Stomach (tissue), 4 donors: ENCODE measurements around the gene CDC42SE2.

Experiments
- CTCF ChIP-seq, 7 experiments: fragments of 450-650 bp in 4 of 7; fragments of 200-600 bp in 3 of 7; sonication (generic) in 3 of 7; IDR thresholded peaks; one replicate each; pipeline ENCODE4 v1.5.1; 2016 to 2019; ENCODE audit warnings: antibody characterized with exemption in 7 of 7, control low read depth in 2 of 7, mild to moderate bottlenecking in 1 of 7
- POLR2A ChIP-seq, 4 donors: fragments of 450-650 bp; IDR thresholded peaks; one replicate each; pipeline ENCODE4 v1.6.1; 2016; ENCODE audit warnings: antibody characterized with exemption in 4 of 4, control low read depth in 2 of 4, mild to moderate bottlenecking in 1 of 4, moderate library complexity in 1 of 4
- POLR2AphosphoS5 ChIP-seq, 3 donors: sonication (generic); formaldehyde crosslinking; IDR thresholded peaks; one replicate each; pipeline ENCODE4 v1.6.1; 2016; ENCODE audit warnings: antibody characterized with exemption in 3 of 3

- no peak for TF ChIP-seq POLR2A (IDR thresholded peaks at IDR 0.05)
- no peak for TF ChIP-seq CTCF (IDR thresholded peaks at IDR 0.05)
- TF ChIP-seq POLR2AphosphoS5 (IDR thresholded peaks at IDR 0.05): no peak
Observed at GRCh38 chr5:131304414-131304813, 40.6 kb downstream of the CDC42SE2 start.
